Measurements from ENCODE around the gene MYLK4.
A peak's percentile ranks its signal among the peaks of the same experiment; 100 is the strongest.
"Not testable (repeated sequence)": the region's sequence is repeated elsewhere in the genome, so short reads cannot be mapped to it uniquely, and the experiment has no call there.

Gene MYLK4

GRCh38 chr6:2777249-2777648 lies 26.5 kb upstream of the MYLK4 start:
- DNase-seq: no peak

GRCh38 chr6:2775003-2775402 lies 24.3 kb upstream of the MYLK4 start:
- DNase-seq: no peak

- DNase-seq: no peak
Observed at GRCh38 chr6:2773449-2773848, 22.7 kb upstream of the MYLK4 start.

GRCh38 chr6:2772840-2773239 lies 22.1 kb upstream of the MYLK4 start:
- no peak for DNase-seq

- no peak for DNase-seq
Observed at GRCh38 chr6:2771079-2771478, 20.4 kb upstream of the MYLK4 start.

- no peak for DNase-seq
Observed at GRCh38 chr6:2770171-2770570, 19.4 kb upstream of the MYLK4 start.

GRCh38 chr6:2768696-2769095 lies 18.0 kb upstream of the MYLK4 start:
- DNase-seq: no peak

- DNase-seq: no peak
Observed at GRCh38 chr6:2767657-2768524, 17.2 kb upstream of the MYLK4 start.

GRCh38 chr6:2766767-2767656 lies 16.3 kb upstream of the MYLK4 start:
- peak in 1 of 2 experiments; percentile 11 for DNase-seq

- peak in 1 of 2 experiments; percentile 74 for DNase-seq
Observed at GRCh38 chr6:2765896-2766766, 15.4 kb upstream of the MYLK4 start.

- peak; percentile 98 to 99 for DNase-seq
Observed at GRCh38 chr6:2765166-2765895, 14.6 kb upstream of the MYLK4 start, which contains the start of gene WRNIP1. Gene WRNIP1 (plus strand): TSS chr6:2765393. CDS start chr6:2765623, 230 bp downstream.

GRCh38 chr6:2764610-2765165 lies 14.0 kb upstream of the MYLK4 start:
- peak; percentile 61 to 78 for DNase-seq

GRCh38 chr6:2763876-2764540 lies 13.3 kb upstream of the MYLK4 start:
- DNase-seq: peak in 1 of 2 experiments; percentile 21

GRCh38 chr6:2763345-2763841 lies 12.7 kb upstream of the MYLK4 start:
- no peak for DNase-seq

GRCh38 chr6:2762868-2763267 lies 12.1 kb upstream of the MYLK4 start:
- not testable (repeated sequence) for DNase-seq

- DNase-seq: no peak
Observed at GRCh38 chr6:2760882-2761842, 10.4 kb upstream of the MYLK4 start.

- DNase-seq: no peak
Observed at GRCh38 chr6:2758980-2759379, 8.3 kb upstream of the MYLK4 start.

- DNase-seq: peak in 1 of 2 experiments; percentile 27
Observed at GRCh38 chr6:2756687-2757224, 6.0 kb upstream of the MYLK4 start.

GRCh38 chr6:2756241-2756640 lies 5.5 kb upstream of the MYLK4 start:
- DNase-seq: no peak

Data from NCI-H526 (cell line).